Measurements from ENCODE around the gene ADGRL3.

Gene ADGRL3

GRCh38 chr4:61401771-61402170 is 201.6 kb downstream of the ADGRL3 start:
- H4K20me1 ChIP-seq (ENCODE audit: insufficient read depth, low read length) = no peaks in the 10 kb centered on the region
- no peak overlapping the region for H3K4me2 ChIP-seq (ENCODE audit: low read length)
- no peaks in the 10 kb centered on the region for H3K79me2 ChIP-seq (ENCODE audit: insufficient read depth, low read length)
- no peak overlapping the region for H3K9ac ChIP-seq (ENCODE audit: low read length)
- no peak overlapping the region for H3K4me3 ChIP-seq (ENCODE audit: low read depth, low read length, poor library complexity, severe bottlenecking)
- no peak overlapping the region for H2AFZ ChIP-seq (ENCODE audit: low read length)
- TF ChIP-seq EZH2 (IDR thresholded peaks at IDR 0.05; ENCODE audit: borderline replicate concordance, low read length) (no peak), CTCF (IDR thresholded peaks at IDR 0.05; ENCODE audit: low read length) (no peak)
- H3K36me3 ChIP-seq (ENCODE audit: insufficient read depth, low read length) = no peaks in the 10 kb centered on the region
- H3K9me2 ChIP-seq (ENCODE audit: low read depth, low read length) = no peaks in the 10 kb centered on the region
- H3K27me3 ChIP-seq (ENCODE audit: insufficient read depth, low read length) = no peaks in the 10 kb centered on the region
- H3F3A ChIP-seq (ENCODE audit: insufficient read depth, low read length) = no peaks in the 10 kb centered on the region
- no peak overlapping the region for H3K27ac ChIP-seq (ENCODE audit: low read depth, low read length, poor library complexity, severe bottlenecking)
- H3K9me3 ChIP-seq (ENCODE audit: low read length) = no peaks in the 10 kb centered on the region
- H3K4me1 ChIP-seq (ENCODE audit: insufficient read depth, low read length, severe bottlenecking) = no peaks in the 10 kb centered on the region

GRCh38 chr4:61405307-61405706 is 205.2 kb downstream of the ADGRL3 start:
- H3K9me3 ChIP-seq (ENCODE audit: low read length) = no peaks in the 10 kb centered on the region
- H3K4me3 ChIP-seq (ENCODE audit: low read depth, low read length, poor library complexity, severe bottlenecking) = no peak overlapping the region
- H3K27me3 ChIP-seq (ENCODE audit: insufficient read depth, low read length) = no peaks in the 10 kb centered on the region
- H3K9me2 ChIP-seq (ENCODE audit: low read depth, low read length) = no peaks in the 10 kb centered on the region
- no peaks in the 10 kb centered on the region for H3K4me1 ChIP-seq (ENCODE audit: insufficient read depth, low read length, severe bottlenecking)
- no peak overlapping the region for H2AFZ ChIP-seq (ENCODE audit: low read length)
- H3K9ac ChIP-seq (ENCODE audit: low read length) = no peak overlapping the region
- TF ChIP-seq EZH2 (IDR thresholded peaks at IDR 0.05; ENCODE audit: borderline replicate concordance, low read length) = no peak
- no peak for TF ChIP-seq CTCF (IDR thresholded peaks at IDR 0.05; ENCODE audit: low read length)
- no peaks in the 10 kb centered on the region for H3K36me3 ChIP-seq (ENCODE audit: insufficient read depth, low read length)
- no peaks in the 10 kb centered on the region for H3K79me2 ChIP-seq (ENCODE audit: insufficient read depth, low read length)
- H3K4me2 ChIP-seq (ENCODE audit: low read length) = no peak overlapping the region
- no peak overlapping the region for H3K27ac ChIP-seq (ENCODE audit: low read depth, low read length, poor library complexity, severe bottlenecking)
- H3F3A ChIP-seq (ENCODE audit: insufficient read depth, low read length) = no peaks in the 10 kb centered on the region
- no peaks in the 10 kb centered on the region for H4K20me1 ChIP-seq (ENCODE audit: insufficient read depth, low read length)

- Histone ChIP-seq H3K36me3 (ENCODE audit: insufficient read depth, low read length) (no peaks in the 10 kb centered on the region), H3K4me3 (ENCODE audit: low read depth, low read length, poor library complexity, severe bottlenecking) (no peak overlapping the region), H3K9ac (ENCODE audit: low read length) (no peak overlapping the region), H3K4me2 (ENCODE audit: low read length) (no peak overlapping the region), H3K79me2 (ENCODE audit: insufficient read depth, low read length) (no peaks in the 10 kb centered on the region), H2AFZ (ENCODE audit: low read length) (no peak overlapping the region), H3K27me3 (ENCODE audit: insufficient read depth, low read length) (no peaks in the 10 kb centered on the region), H4K20me1 (ENCODE audit: insufficient read depth, low read length) (no peaks in the 10 kb centered on the region), H3F3A (ENCODE audit: insufficient read depth, low read length) (no peaks in the 10 kb centered on the region), H3K9me2 (ENCODE audit: low read depth, low read length) (no peaks in the 10 kb centered on the region), H3K9me3 (ENCODE audit: low read length) (no peaks in the 10 kb centered on the region), H3K27ac (ENCODE audit: low read depth, low read length, poor library complexity, severe bottlenecking) (no peak overlapping the region), H3K4me1 (ENCODE audit: insufficient read depth, low read length, severe bottlenecking) (no peaks in the 10 kb centered on the region)
- TF ChIP-seq CTCF (IDR thresholded peaks at IDR 0.05; ENCODE audit: low read length) (no peak), EZH2 (IDR thresholded peaks at IDR 0.05; ENCODE audit: borderline replicate concordance, low read length) (no peak)
These were observed 206.6 kb downstream of the ADGRL3 start for GRCh38 chr4:61406677-61407076.

Measured in OCI-LY1 (cell line).